SK-N-MC (cell line): ENCODE results near the gene CPAMD8.

ENCODE experiments used
- EZH2 ChIP-seq: fragments of 200-600 bp; sonication (generic); IDR thresholded peaks from one replicate; pipeline ENCODE4 v1.6.1; 2017; ENCODE audit warnings: antibody characterized with exemption
- POLR2AphosphoS5 ChIP-seq: IDR thresholded peaks from 2 replicates; pipeline ENCODE4 v1.6.1; 2012; ENCODE audit warnings: mild to moderate bottlenecking, low read depth, low read length, borderline replicate concordance

GRCh38 chr19:16892436-16892835 is 134.2 kb downstream of the CPAMD8 start:
- TF ChIP-seq POLR2AphosphoS5 (no peak), EZH2 (no peak)
